Stimulated activated CD8-positive, alpha-beta memory T cell treated with anti-CD3 and anti-CD28 coated beads, Interleukin-15, amount 100 ng/mL, for 24 hours (primary cell): ENCODE results near the gene CCL21.

Source experiments
- DNase-seq: peaks from one replicate; pipeline ENCODE4 v3.0.0-alpha.2; 2020; ENCODE audit warnings: low read depth

Gene CCL21

DNA sequence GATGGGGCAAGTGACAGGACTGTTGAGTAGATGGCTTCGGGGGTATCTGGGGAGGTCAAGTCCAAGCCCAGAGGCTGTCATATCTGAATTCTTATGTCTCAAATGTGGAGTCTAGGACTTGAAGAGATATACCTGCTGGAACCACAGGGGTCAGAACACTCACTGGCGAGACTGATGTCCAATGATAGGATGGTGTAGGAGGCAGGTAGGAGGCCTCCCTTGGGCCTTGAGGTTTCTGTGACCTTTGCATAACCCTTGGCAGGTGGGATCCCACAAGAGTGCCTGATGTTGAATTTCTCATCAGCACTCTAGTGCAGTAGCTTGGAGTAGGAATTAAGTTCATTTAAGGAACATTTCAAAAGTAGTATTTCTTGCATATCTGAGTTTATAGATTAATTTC, 2.8 kb downstream of the CCL21 start:
- DNase-seq: no peak

DNA sequence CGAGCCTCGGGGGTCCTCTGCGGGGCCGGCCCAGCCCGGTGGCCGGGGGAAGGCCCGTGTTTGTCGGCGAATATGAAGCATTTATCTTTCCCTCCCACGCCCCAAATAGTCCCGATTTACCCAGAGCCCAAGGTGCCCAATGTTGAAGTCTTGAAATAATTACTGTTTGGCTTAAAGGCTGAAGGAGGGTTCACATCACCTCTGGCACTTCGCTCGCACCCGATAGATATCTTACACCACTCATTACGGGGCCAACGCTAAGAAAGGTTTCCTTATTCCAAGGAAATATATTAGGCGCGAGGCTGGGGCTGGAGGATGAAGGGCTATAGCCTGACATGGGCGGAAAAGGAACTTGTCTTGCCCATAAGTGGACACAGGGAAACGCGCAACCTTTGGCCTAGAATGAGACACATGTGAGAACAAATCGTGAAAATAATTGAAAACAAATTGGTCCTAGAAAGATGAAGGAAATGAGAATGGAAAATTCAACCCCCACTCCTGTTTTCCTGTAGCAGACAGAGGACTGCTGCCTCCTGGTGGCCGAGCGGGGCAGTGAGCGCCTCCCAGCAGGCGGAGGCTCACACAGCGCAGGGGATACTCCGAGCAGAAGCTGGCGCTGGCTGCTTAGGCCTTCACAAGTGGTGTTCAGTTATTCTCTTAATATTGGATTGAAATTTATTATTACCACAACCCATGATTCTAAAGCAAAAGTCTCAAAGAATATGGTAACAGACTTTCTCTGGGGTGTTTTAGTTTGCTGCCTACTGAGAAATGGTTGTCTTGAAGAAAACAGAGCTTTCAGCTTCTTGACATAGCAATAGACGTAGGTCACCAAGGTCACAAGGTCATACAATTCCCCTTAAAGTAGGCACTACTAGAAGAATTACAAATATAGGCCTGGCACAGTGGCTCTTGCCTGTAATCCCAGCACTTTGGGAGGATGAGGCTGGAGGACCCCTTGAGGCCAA, 7.9 kb downstream of the CCL21 start:
- peak; percentile 72 for DNase-seq

DNA sequence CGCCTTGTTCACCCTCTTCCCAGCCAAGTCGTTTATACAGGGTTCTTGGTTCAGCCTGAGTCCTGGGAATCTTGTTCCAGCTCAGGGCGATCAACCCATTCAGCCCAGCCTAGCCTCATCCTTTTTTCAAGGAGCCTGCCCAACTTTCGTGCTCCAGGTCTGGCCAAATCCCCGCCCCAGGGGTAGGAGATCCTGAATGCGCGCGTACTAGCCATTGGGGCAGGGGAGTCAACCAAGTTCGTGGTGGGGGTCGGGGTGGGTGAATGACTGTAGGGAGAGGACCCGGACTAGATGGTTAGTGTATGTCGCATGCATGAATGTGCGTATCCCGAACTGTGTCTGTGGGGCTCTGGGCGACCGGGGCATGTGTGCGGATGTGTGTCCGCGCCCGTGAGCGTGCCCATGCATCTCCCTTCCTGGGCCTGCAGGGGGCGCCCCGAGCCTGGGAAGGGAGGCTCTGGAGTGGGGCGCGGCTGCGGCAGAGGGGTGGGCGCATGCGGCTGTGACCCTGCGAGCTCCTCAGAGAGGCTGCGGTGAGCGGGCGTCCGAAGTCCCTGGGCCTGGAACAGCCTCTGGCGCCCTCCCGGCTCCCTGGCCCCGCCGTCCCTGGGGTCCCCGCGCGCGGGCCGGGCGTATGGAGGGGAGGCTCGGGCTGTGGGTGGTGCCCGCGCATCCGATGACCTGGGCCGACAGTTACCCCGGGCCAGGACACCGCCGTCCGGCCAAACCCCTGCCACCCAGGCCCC, 8.7 kb downstream of the CCL21 start:
- DNase-seq: peak; percentile 55

DNA sequence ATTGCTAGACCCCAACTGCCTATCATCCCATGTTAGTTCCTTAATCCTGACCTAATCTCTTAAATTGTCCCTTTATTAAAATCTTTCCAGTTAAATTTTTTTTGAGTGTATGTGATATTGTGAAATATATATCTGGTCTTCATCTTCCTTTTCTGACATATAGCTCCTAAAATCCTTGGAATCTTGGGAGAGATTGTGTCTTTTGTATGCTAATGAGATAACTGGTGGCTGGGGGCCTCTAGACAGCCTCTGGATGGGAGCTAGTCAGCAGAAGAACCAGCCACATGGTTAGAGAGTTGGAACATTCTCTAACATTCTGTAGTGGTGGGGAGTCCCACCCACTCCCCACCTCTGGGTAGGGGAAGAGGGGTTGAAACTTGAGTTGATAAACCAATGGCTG, 15.1 kb downstream of the CCL21 start:
- no peak for DNase-seq

DNA sequence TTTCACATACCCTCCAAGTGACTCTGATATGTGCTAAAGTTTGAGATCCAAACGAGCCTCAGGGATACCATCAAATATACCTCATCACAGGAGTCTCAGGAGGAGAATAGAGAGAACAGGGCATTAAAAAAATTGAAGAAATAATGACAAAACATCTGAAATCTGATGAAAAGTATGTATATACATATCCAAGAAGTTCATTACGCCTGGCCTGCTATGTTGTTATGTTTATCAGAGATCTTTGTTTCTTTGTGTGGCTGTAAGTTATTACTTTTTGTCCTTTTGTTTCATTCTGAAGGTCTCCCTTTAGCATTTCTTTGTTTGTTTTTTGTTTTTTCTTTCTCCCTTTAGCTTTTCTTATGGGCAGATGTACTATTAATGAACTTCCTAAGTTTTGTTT, 16.4 kb downstream of the CCL21 start:
- no peak for DNase-seq

DNA sequence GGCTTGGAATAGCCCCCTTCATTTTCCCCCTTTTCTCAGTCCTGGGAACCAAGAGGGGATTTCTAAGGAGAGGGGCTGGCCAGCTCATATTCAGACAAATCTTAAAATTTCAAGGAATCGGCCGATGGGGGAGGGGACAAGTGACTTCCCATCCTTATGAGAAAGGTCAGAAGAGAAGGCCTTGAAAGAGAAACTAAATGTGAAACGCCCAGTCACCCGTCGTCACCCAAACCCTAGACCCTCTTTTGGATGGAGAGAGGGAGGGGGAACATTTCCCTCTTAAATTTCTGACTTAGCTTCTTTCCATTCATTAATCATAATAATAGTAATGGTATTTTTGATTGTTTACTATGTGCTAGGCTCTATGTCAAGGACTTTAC, 18.0 kb downstream of the CCL21 start:
- DNase-seq: no peak

DNA sequence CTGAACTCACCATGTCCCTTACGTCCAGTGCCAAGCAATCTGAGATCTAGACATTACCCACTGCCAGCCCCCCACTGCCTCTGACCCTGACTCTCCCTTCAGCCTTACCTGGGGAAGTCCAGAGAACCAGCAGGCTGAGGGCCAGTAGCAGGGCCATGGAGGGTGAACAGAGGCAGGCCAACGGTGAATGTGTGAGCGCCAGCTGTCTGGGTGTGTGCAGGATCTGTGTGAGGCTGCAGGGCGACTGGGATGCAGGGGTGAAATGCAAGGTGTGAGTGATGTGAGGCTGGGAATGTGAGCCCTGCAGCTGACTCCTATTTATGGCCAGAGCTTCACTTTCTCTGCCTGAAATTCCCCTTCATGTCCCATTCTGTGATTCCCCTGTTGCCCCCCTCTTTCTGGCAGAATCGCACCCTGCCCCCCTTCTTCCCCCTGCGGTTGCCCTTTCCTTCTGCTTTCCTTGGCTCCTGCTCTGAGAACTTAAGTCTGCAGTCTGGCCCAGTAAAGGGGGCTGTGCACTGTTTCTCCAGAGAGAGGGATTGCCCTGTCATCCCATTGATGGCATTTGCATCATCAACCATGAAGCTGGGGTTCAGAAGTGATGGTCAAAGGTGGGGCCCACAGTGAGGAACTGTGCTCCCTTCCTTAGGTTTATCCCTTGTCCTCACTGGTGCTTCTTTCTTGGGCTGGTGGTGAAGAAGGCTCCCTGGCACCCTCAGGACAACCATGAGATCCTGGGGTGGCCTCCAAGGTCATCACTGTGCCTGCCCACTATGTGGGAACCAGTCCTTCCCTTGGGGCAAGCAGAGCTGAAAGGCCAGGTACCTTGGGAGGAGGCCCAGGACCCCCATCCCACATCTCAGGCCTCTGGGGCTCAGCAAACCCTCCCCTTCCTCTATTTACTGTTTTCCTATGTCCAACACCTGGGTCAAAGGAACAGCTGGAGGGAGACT, 18.7 kb downstream of the CCL21 start, which contains the start of gene CCL19:
CCL19 (minus strand) TSS at position 294 of the 953 bp plus-strand sequence; CDS start at position 157, 137 bp downstream.
- DNase-seq: no peak

DNA sequence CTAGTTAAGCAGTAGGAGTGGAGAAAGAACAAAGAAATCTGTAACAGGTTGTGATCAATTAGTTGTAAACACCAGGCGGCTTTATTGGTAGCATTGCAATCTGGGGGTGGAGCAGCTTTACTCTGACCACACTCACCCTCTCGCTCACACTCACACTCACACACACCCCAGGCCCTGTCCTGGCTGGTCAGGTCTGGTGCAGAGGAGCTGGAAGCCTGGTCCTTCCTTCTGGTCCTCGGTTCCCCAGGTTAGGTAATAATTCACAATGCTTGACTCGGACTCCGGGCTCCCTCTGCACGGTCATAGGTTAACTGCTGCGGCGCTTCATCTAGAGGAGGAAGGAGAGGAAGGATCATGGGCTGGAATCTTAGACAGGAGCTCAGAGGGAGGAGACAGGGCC, 20.4 kb downstream of the CCL21 start:
- DNase-seq: no peak

DNA sequence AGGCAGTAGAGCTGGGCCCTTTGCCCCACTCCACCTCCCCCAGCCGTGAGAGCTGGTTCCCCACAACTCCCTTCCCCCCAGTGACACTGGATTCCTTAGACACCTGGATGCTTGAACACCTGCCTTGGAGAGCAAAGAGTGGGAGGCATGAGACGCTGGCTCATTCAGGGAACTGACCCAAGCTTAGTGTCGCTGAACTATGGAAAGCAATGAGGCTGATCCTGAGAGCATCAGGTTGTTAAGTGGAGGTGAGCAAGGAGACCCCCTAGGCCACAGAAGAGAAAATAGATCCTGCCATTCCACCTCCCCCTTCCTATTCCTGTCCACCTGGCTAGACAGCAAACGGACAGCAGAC, 20.8 kb downstream of the CCL21 start:
- DNase-seq: no peak

DNA sequence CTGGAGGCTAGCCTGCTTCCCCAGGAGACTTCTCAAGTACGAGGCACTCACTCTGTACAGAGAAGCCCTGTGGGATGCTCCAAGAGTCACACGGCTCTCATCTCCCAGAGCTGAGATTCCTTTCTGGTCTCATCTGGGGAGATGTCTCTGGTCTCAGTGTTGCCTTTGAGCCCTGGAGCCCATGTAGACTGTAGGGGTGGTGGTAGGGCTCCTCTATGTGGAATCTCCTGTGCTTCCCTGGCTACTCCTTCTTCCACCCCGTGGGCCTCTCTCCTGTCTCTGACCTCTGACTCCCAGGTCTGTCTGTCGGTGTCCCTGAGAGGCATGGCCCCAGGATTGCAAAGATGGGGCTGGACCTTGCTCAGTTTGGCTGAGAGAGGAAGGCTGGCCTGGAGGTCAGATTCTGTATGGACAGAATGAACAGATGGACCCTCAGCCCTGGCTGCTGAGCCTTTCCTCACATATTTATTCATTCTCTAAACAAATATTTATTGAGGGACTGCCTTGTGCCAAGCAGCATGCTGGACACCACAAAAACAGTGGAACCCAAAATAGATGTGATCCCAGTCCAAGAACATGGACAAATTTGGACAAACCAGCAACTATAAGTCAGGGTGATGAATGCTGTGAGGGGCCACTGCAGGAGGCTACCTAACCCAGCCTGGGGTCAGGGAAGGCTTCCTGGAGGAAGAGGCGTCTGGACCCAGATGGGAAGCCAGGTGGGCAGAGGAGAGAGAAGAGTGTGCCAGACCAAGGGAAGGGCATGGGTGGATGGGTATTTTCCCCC, 21.4 kb downstream of the CCL21 start:
- no peak for DNase-seq

DNA sequence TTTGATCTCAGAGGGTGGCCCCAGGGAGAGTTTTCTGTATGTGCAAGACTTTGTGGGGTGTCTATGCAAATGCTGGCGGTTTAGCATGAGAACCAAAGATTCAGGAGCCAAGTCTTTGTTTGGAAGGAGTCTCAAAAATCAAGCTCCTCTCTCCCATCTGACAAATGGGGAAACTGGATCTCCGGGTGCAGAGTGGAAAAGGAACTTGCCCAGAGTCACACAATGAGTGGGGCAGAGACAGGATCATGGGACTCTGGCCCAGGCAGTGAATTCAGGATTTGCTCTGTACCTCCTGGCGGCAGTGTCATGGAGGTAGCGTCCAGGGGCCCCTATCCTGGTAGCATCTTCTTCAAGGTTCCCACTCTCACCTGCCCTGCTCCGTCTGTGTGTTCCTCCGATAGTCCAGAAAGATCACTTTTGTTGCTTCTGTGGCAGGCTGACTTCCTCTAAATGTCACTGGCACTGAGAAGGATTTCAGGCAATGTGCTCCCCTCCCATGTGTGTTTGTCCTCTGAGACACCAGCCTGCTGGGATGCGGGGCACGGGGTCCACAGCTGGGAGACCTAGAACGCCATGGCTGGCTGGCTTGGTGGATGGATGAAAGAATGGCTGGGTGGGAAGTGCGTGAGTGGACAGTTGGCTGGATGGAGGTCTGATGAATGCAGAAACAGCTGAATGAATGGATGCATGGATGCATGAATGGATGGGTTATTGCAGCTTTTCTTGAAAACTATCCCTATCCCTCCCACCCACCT, 22.5 kb downstream of the CCL21 start:
- no peak for DNase-seq

DNA sequence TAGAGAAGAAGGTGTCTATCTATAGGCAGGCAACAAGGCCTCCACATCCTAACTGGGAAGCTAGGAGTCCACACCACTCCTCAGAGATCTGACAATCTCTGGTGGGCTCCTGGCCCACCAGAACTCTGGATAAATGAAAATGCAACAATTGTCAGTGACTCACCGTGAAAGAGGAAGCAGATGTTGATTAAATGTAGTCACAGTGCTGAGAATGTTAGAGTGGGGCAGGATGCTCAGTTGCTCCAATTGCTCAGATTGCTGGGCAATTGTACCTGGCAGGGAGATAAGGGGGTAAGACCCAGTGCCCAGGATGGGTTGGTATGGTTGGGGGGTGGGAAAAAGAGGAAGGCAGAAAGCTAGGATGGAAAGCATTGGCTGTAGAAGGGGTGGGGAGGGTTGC, 23.2 kb downstream of the CCL21 start:
- no peak for DNase-seq

DNA sequence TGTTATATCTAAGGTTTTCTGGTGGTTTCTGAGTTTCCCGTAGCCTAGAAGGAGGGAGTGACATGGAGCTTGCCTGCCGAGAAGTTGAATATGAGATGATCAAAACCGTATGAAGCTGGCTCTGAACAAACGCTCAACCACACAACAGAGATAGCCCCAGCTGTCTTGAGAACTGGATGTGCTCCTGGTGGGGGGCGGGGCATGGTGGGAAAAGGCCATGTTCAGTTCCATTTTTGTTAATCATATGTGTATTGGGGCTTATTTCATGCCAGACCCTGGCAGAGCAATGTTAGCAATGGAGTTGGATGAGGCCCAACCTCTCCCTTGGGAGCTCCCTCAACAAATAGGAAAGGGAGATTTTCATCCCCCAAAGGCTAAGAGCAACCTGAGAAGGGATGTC, 23.7 kb downstream of the CCL21 start:
- no peak for DNase-seq

DNA sequence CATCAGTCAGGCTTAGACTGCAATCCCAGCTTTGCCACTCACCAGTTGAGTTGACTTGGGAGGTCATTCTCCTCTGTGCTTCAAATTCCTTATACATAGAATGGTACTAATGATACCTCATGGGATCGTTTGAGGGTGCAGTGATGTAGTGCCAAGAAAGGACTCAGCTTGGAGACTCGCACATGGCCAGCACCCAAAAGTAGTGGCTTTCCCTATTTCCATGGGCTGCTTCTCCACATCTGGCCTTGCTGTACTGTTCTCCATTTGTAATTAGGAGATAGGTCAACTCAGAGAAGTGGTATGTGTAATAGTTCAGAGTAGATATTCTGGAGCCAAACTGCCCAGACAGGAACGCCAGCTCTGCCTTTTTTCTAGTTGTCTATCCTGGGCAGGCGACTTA, 24.3 kb downstream of the CCL21 start:
- DNase-seq: no peak

DNA sequence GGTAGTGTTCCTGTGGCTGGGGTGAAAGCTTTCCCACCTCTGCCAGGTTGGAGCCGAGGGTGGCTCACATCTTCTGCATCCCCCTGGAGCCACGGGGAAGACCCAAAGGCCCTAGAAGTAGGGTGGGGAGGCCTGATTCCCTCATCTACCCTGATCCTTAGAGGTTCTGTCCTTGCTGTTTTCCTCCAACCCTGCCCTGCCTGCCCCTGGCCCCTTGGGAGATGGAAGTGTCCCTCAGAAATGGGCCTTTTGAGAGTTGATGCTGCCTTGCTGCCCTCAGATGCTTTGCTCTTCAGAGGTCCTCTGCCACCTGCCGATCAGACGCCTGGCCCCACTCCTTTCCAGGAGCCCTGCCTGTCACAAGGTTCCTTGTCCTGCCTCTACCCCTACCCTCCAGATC, 25.1 kb downstream of the CCL21 start:
- no peak for DNase-seq

DNA sequence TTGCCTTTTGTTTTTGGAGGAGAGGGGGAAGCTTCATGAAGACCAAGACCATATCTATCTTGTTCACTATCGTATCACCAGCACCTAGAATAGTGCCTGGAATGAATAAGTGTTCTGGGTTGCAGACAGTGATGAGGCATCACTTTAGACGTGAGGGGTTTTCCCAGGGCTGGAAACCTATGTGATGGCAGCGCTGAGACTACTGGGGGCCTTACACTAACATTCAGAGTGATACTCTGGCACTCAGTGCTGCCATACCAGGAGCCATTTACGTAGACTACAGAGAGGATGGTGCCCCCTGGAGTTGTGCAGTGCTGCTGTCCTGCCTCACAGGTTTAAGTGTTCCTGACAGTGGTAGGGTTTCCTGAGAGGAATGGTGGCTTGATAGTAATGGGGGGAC, 25.8 kb downstream of the CCL21 start:
- DNase-seq: no peak

DNA sequence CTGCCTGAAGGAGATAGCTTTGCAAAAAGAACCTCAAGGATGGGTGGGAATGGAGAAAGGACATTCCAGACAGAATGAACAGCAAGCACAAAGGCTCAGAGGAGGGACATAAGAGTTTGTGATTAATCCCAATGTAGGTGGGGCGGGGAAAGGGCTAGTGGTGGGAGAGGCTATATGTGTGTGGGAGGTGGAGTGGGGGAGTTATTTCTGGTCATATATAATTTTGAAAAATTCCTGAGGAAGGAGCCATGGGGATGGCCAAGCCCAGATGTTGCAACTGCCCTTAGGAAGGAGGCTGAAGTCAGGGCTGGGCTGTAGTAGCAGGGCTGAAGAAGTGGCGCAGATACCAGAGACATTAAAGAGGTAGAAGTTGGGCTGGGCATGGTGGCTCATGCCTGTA, 34.1 kb downstream of the CCL21 start:
- DNase-seq: no peak

DNA sequence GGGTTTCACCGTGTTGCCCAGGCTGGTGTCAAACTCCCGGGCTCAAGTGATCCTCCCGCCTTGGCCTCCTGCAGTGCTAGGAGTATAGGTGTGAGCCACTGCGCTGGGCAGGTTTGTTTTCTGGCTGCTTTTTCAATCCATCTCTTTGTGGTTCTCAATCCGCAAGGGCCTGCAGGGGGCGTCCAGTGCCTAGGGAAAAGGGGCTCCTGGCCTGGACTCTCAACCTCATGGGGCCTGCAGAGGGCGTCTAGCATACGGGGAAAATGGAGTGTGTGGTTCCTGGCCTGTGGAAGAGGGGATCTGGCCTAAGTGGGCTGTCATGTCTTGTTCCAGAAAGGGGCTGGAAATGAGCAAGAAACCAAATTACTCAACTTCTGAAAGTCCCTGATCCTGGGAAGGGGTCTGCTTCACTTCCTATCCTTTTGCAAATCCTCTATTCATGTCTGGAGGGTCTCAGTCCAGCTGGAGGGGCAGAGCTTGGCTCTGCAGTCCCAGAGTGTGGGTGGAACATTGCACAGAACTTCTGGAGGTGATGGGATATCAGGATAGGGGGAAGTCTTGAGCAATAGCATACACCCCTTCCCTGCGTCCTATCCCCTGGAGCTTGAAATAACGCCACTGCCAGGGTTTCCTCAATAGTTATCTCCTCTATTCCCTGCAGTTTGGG, 34.8 kb downstream of the CCL21 start:
- no peak for DNase-seq

DNA sequence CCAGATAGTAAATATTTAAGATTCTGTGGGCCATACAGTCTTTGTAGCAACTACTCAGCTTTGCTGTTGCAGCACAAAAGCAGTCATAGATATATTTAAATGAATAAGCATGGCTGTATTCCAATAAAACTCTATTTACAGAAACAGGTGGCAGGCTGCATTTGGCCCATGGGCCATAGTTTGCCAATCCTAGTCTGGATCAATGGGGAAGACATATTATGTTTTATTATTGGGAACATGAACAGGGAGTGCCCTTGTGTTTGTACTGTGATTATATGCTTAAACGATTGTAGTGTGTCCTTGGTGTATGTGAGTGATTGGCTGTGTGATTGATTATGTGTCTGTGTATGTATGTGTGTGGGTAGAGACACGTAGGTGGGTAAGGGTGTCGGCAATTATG, 35.5 kb downstream of the CCL21 start:
- DNase-seq: no peak

DNA sequence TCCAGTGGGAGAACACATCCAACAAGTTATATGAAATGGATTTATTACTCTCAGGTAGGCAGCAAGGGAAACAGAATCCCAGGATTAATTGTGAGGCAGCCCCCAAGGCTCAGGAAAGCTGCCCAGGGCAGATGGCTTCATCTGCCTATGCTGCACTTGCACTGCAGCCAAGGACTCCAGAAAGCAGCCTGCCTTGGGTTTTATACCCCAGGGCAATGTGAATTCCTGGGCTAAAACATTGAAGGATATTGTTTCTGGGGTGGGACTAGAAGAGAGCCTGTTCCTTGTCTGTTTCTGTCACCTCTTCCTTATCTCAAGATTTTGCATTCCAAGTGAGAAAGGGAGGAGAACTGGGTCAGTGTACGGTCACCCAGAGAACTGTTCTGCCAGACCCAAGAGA, 38.6 kb downstream of the CCL21 start:
- no peak for DNase-seq
